ENCODE measurements around the gene SHANK2.

The SHANK2 gene

GRCh38 chr11:71202598-71202944, 49.8 kb downstream of the SHANK2 start:
- no peak for DNase-seq (ENCODE audit: low read depth)
